ENCODE data around the gene HPGDS.
"Not testable (repeated sequence)": the region's sequence is repeated elsewhere in the genome, so short reads cannot be mapped to it uniquely, and the experiment has no call there.

Gene HPGDS

DNA sequence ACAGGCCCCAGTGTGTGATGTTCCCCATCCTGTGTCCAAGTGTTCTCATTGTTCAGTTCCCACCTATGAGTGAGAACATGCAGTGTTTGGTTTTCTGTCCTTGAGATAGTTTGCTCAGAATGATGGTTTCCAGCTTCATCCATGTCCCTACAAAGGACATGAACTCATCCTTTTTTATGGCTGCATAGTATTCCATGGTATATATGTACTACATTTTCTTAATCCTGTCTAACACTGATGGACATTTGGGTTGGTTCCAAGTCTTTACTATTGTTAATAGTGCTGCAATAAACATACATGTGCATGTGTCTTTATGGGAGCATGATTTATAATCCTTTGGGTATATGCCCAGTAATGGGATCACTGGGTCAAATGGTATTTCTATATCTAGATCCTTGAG lies 22.7 kb downstream of the HPGDS start:
- not testable (repeated sequence) for ATAC-seq, DNase-seq

- ATAC-seq (no peak), DNase-seq (no peak)
Observed at GRCh38 chr4:94307231-94307871, 35.3 kb downstream of the HPGDS start.

DNA sequence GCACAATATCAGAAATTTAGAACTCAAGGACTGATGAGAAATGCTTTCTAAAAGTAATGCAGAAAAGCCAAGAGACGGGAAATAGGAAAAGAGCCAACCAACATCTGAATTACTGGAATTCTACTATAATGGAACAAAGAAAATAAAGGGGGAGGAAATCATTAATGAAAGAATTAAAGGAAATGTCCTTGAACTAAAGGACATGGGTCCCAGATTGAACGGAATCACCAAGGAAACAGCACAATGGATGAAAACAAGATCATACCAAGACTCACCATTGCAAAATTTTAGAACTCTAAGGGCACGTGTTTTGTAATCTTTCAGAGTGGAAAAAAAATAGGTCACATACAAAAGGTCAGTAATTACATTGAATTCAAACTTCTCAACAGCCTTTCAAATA lies 35.9 kb downstream of the HPGDS start:
- DNase-seq (no peak), ATAC-seq (no peak)

DNA sequence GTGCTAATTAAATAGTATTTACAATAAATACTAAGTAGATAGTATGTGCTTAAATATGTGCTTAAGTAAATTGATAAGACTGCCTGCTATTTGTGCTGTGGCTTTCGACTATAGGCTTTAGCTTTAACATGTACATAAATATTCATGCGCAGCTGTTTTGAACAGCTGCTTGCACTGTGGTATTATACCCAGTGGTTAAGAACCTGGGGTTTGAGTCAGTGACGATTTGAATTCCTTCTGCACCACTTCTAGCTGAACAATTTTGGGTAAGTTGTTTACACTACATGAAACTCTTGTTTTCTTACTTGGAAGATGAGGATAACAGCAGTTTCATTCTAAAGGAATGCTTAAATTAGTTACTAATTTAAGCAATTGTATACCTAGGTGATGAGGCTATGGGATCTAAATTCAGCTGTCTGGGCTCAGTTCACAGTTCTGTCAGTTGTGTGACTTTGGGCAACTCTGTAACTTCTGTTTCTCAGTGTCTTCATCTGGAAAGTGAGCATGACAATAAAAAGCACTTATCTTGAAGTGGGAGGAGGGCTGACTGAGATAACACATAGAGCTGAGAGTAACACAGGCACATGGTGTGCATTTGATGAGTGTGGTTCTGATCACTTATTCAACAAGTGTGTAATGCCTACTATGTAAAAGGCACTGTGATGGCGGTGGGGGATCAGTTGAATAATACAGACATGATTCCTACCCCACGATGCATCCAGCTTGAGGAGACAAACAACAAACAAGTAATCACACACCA lies 37.0 kb downstream of the HPGDS start:
- ATAC-seq (no peak), DNase-seq (no peak)

- ATAC-seq (no peak), DNase-seq (peak; percentile 6)
Observed at GRCh38 chr4:94304365-94304971, 38.2 kb downstream of the HPGDS start.

GRCh38 chr4:94302191-94302590 lies 40.4 kb downstream of the HPGDS start:
- no peak for ATAC-seq

DNA sequence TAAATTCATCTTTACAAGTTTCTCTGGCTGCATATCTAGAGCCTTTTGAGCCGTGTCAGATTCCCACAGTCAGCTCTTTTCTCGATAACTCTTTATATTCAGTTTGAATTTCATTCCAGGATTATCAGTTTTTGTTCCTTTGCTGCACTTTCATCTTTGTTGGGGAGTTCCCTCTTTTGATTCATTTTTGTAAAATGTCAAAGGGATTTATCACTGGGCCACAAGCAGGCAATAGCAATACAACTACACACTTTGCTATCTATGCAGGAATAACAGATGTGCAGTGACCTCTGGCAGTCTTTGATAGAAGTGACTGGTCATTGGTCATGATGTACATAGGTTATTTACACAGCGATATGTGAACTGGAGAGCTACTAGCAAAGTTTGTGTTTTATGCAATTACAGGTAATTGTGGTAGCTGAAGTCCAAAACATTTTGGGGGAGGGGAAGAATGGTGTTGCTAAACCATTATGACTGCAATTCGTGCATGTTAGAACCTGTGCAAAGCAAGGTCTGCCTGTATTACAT lies 43.8 kb downstream of the HPGDS start:
- DNase-seq (no peak), ATAC-seq (no peak)

More at GRCh38 chr4:94302191-94302590, 40.4 kb downstream of the HPGDS start:
- no peak for DNase-seq

DNA sequence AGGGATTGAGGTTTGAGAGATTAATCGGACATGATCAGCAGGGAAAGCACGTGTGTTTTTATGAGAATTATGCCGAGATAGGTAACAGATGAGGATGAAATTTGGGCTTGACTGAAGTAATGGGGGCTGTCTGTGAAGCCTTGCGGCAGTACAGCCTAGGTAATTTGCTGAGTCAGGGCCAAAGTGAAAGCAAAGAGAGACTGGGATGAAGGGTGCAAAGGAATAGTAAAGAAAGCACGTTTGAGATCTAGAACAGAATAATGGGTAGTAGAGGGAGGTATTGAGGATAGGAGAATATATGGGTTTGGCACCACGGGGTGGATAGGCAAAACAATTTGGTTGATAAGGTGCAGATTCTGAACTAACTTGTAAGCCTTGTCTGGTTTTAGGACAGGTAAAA lies 47.2 kb downstream of the HPGDS start:
- not testable (repeated sequence) for DNase-seq, ATAC-seq

DNA sequence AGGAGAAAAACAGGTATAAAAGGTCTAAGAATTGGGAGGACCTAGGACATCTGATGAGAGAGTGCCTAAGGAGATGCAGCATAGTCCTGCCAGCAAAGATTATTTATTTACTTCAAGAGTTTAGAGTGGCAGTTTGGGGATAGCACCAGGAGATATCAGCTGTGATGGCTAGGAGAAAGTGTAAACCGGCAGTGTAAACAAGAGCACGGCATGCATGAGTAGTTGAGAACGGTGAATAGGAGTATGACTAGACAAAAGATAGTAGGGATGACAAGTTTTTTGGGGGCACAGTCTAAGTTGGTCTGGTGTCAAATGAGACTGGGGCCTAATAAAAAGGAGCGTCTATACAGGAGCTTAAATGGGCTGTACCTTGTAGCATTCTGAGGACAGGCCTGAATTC lies 48.7 kb downstream of the HPGDS start:
- not testable (repeated sequence) for ATAC-seq, DNase-seq

DNA sequence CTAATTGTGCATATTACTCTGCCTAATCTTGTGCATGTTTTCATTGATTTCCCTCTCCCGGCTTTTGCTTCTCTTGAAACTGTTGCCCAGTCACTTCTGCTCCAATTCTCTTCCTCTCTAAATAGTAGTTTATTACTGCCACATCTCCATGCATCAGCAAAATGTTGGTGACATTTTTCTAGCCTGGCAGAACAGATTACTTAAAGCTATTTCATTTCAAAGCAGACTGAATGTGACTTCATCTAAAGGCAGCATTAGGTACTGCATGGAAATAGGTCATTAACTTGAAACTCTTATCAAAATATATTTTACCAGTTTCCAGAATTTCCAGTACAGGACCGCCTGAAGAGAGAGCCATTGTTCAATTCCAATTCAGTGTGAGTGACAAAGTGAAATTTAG lies 52.4 kb downstream of the HPGDS start:
- no peak for ATAC-seq
- no peak for DNase-seq

GRCh38 chr4:94285666-94286065 lies 57.0 kb downstream of the HPGDS start:
- DNase-seq, result no peak
- ATAC-seq, result no peak

DNA sequence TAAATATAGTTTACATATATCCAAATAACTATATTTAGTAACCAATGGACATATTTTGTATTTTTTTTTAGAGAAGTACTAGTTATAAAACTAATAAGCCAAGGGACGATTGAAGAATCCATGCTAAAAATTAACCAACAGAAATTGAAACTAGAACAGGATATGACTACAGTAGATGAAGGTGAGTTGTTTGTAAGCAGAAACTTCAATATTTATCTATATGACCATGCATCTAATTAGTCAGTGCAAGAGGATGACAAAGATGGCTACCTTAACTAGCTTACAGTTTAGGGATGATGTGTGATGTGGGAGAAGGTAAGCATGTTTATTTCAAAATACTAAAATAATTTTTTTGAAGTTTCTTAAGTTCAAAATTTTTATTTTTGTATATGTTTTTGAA lies 57.7 kb downstream of the HPGDS start:
- ATAC-seq (no peak), DNase-seq (no peak)

GRCh38 chr4:94278781-94279180 lies 63.9 kb downstream of the HPGDS start:
- DNase-seq, result no peak
- ATAC-seq, result no peak

DNA sequence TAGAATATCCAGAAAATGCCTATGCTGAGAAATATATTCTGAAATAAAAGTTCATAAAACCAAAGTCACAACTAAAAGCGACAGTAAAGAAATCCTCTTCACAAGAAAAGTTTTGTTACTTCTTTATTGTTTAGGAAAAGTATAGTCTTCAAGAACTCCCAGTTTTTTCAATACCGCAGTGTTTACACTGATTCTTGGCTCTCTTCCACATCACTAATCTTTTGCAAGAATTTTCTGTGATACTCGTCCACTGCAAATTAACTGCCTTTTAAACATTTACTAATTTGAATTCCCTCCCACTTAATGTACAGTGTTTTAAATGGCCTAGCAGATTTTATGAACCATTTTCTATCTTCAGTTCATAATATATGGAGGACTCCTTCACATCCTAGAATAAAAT lies 65.1 kb downstream of the HPGDS start:
- ATAC-seq (no peak), DNase-seq (no peak)

DNA sequence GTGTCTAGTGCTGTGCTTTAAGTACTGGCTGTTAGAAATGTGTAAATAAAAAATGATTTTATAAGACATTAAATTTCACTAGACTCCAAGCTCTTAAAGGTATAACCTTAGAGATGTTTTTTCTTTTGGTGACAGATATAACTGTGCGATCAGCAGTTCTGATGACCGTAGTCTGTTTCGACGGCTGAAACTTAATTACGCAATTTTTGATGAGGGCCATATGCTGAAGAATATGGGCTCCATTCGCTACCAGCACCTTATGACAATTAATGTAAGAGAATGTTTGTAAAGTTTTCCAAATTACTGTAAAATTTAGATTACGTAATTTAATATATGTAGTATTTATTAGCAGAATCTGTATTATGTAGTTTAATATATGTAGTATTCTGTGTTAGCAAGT lies 66.4 kb downstream of the HPGDS start:
- no peak for DNase-seq
- no peak for ATAC-seq

- DNase-seq (no peak), ATAC-seq (no peak)
Observed at GRCh38 chr4:94274912-94275311, 67.7 kb downstream of the HPGDS start.

- DNase-seq (no peak), ATAC-seq (no peak)
Observed at GRCh38 chr4:94271248-94271647, 71.4 kb downstream of the HPGDS start.

DNA sequence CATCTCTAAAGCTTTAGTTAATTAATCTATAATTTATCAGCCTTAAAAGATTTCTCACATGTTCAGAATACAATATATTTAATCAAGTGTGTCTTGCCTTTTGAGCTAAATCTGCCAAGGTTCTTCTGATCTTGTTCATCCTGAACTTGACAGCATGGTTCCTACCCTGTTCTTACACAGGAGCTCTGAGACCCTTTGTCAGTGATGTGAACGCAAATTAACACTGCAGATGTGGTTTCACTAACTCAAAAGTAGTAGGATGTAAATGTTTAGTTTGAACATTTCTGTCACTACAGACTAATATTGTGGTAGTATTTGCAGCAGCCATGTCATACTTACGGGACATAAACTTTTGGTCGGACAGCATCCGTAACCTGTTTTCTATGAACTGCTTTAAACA lies 75.6 kb downstream of the HPGDS start:
- no peak for DNase-seq
- ATAC-seq, result no peak

DNA sequence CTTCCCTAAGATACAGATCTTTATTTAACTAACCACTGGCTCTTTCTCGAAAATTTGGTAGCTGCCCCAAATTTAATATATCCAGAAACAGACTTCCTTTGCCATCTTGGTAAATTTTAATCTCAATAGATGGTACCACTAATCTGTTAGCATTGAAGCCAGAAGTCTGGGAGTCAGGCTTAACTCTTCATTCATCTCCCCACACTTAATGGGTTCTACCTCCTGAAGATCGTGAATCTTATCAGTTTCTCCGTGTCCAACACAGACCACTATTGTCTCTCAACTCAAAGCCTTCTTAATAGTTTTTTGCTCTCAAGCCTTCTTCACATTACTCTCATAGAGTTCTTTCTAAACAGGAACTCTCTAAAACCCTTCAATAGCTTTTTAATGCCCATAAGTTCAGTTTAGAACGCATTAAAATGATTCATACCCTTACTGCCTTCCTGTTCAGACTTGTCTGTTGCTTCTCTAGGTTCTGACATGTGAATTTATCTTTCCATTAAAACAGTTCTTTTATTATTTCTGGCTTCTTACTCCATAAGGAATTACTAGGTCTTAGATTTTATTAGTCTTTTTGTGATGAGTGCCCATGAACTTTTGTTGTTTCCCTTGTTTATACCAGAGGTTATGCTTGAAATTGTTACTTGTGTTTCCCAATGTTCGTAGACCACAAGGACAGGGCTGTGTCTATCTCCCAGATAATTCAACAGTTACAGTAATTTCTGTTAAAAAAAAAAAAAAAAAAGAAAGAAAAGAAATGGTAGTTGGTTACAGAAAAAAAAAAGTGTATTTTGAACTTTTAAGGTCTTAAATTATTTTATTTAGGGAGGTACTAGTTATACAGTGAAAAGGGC lies 80.2 kb downstream of the HPGDS start:
- DNase-seq, result no peak
- ATAC-seq, result no peak

DNA sequence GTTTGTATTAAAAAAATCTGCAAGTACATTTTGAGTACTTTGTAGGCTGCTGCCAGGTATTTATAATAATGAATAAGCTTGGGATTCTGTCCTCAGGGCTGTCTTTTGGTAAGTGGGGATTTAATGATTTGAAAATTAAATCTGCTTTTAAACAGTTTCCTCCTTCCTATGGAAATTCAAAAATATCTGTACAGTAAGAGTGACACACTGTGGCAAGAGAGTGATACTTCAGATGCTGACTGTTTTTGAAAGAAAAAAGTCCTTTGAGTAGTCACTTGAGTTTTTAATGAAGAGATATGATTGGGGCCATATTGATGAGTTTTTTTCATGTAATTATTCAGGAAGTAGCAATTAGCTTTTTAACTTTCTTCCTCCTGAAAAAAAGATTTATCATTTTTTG lies 85.8 kb downstream of the HPGDS start:
- no peak for ATAC-seq
- DNase-seq, result no peak

GRCh38 chr4:94256144-94256783 lies 86.4 kb downstream of the HPGDS start:
- no peak for ATAC-seq
- DNase-seq, result no peak

GRCh38 chr4:94253036-94253435 lies 89.6 kb downstream of the HPGDS start:
- ATAC-seq (no peak), DNase-seq (no peak)
